HEK293 (cell line): ENCODE results near the gene ZNF334.

Source experiments
- EGR2 ChIP-seq: fragments of 450-650 bp; formaldehyde crosslinking; IDR thresholded peaks from 2 replicates; pipeline ENCODE4 v1.5.1; 2016; ENCODE audit warnings: low read depth, missing biosample characterization, missing genetic modification characterization
- MYNN ChIP-seq: fragments of 450-650 bp; formaldehyde crosslinking; IDR thresholded peaks from 2 replicates; pipeline ENCODE4 v1.5.1; 2016; ENCODE audit warnings: missing biosample characterization, missing genetic modification characterization, borderline replicate concordance
- SETDB1 ChIP-seq: IDR thresholded peaks from one replicate; pipeline ENCODE4 v1.6.1; 2017; ENCODE audit warnings: mild to moderate bottlenecking, low read length, moderate library complexity, mixed read lengths; ENCODE audit not compliant: insufficient read length
- WT1 ChIP-seq: fragments of 450-650 bp; formaldehyde crosslinking; IDR thresholded peaks from 2 replicates; pipeline ENCODE4 v1.5.1; 2016; ENCODE audit warnings: missing biosample characterization, missing genetic modification characterization
- ZBTB8A ChIP-seq: fragments of 450-650 bp; formaldehyde crosslinking; IDR thresholded peaks from 2 replicates; pipeline ENCODE4 v1.5.1; 2016; ENCODE audit warnings: missing biosample characterization, missing genetic modification characterization
- ZFP3 ChIP-seq: fragments of 450-650 bp; formaldehyde crosslinking; IDR thresholded peaks from 2 replicates; pipeline ENCODE4 v1.5.1; 2016; ENCODE audit warnings: low read depth, missing biosample characterization, missing genetic modification characterization
- ZNF140 ChIP-seq: fragments of 450-650 bp; formaldehyde crosslinking; IDR thresholded peaks from 2 replicates; pipeline ENCODE4 v1.5.1; 2016; ENCODE audit warnings: missing biosample characterization, missing genetic modification characterization
- ZNF175 ChIP-seq: fragments of 450-650 bp; formaldehyde crosslinking; IDR thresholded peaks from 2 replicates; pipeline ENCODE4 v1.5.1; 2016; ENCODE audit warnings: missing biosample characterization, missing genetic modification characterization
- ZNF24 ChIP-seq: fragments of 450-650 bp; formaldehyde crosslinking; IDR thresholded peaks from 2 replicates; pipeline ENCODE4 v1.5.1; 2016; ENCODE audit warnings: missing biosample characterization, missing genetic modification characterization
- ZNF311 ChIP-seq: fragments of 450-650 bp; formaldehyde crosslinking; IDR thresholded peaks from 2 replicates; pipeline ENCODE4 v1.5.1; 2017; ENCODE audit warnings: missing biosample characterization, missing genetic modification characterization, borderline replicate concordance
- ZNF544 ChIP-seq: fragments of 450-650 bp; formaldehyde crosslinking; IDR thresholded peaks from 2 replicates; pipeline ENCODE4 v1.5.0; 2017; ENCODE audit warnings: missing biosample characterization, missing genetic modification characterization
- ZNF792 ChIP-seq: fragments of 450-650 bp; formaldehyde crosslinking; IDR thresholded peaks from 2 replicates; pipeline ENCODE4 v1.5.1; 2016; ENCODE audit warnings: missing biosample characterization, missing genetic modification characterization
- TF ChIP-seq, protein P1 (sequence below): fragments of 450-650 bp; formaldehyde crosslinking; conservative IDR thresholded peaks from 2 replicates; pipeline ENCODE4 v1.5.1; 2016; ENCODE audit warnings: low read depth, missing biosample characterization, missing genetic modification characterization
- TF ChIP-seq, protein P2 (sequence below): fragments of 450-650 bp; formaldehyde crosslinking; IDR thresholded peaks from 2 replicates; pipeline ENCODE4 v1.5.1; 2016; ENCODE audit warnings: missing biosample characterization, missing genetic modification characterization

DNA sequence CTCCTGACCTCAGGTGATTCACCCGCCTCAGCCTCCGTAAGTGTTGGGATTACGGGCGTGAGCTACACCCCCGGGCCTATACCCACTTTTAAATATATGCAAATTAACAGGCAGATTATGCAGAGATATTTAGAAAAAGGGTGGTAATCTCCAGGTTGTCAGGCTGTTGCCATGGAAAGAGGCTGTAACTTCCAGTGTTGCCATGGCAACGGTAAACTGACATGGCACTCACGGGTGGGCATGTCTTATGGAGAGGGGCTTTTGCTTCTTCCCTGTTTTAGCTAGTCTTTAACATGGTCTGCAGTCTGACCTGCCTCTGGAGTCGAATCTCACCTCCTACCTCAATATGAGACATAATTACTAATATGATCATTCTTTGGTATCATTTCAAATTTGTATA, 44.9 kb downstream of the ZNF334 start:
- TF ChIP-seq ZNF140 (no peak), ZBTB8A (tag by site-specific recombination) (no peak), ZNF175 (no peak), ZNF311 (tag by site-specific recombination) (no peak), ZNF544 (tag by site-specific recombination) (no peak), MYNN (tag by site-specific recombination) (no peak), ZFP3 (tag by site-specific recombination) (no peak), ZNF792 (tag by site-specific recombination) (no peak), EGR2 (tag by site-specific recombination) (no peak), WT1 (tag by site-specific recombination) (no peak), ZNF24 (no peak), SETDB1 (no peak)
- TF ChIP-seq, protein P1, sequence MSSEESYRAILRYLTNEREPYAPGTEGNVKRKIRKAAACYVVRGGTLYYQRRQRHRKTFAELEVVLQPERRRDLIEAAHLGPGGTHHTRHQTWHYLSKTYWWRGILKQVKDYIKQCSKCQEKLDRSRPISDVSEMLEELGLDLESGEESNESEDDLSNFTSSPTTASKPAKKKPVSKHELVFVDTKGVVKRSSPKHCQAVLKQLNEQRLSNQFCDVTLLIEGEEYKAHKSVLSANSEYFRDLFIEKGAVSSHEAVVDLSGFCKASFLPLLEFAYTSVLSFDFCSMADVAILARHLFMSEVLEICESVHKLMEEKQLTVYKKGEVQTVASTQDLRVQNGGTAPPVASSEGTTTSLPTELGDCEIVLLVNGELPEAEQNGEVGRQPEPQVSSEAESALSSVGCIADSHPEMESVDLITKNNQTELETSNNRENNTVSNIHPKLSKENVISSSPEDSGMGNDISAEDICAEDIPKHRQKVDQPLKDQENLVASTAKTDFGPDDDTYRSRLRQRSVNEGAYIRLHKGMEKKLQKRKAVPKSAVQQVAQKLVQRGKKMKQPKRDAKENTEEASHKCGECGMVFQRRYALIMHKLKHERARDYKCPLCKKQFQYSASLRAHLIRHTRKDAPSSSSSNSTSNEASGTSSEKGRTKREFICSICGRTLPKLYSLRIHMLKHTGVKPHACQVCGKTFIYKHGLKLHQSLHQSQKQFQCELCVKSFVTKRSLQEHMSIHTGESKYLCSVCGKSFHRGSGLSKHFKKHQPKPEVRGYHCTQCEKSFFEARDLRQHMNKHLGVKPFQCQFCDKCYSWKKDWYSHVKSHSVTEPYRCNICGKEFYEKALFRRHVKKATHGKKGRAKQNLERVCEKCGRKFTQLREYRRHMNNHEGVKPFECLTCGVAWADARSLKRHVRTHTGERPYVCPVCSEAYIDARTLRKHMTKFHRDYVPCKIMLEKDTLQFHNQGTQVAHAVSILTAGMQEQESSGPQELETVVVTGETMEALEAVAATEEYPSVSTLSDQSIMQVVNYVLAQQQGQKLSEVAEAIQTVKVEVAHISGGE (tag by site-specific recombination), result no peak
- TF ChIP-seq, protein P2, sequence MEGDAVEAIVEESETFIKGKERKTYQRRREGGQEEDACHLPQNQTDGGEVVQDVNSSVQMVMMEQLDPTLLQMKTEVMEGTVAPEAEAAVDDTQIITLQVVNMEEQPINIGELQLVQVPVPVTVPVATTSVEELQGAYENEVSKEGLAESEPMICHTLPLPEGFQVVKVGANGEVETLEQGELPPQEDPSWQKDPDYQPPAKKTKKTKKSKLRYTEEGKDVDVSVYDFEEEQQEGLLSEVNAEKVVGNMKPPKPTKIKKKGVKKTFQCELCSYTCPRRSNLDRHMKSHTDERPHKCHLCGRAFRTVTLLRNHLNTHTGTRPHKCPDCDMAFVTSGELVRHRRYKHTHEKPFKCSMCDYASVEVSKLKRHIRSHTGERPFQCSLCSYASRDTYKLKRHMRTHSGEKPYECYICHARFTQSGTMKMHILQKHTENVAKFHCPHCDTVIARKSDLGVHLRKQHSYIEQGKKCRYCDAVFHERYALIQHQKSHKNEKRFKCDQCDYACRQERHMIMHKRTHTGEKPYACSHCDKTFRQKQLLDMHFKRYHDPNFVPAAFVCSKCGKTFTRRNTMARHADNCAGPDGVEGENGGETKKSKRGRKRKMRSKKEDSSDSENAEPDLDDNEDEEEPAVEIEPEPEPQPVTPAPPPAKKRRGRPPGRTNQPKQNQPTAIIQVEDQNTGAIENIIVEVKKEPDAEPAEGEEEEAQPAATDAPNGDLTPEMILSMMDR (tag by site-specific recombination), result no peak
